NK-92 (cell line): ENCODE results near the gene APBA1.
"Not testable (repeated sequence)": the region's sequence is repeated elsewhere in the genome, so short reads cannot be mapped to it uniquely, and the experiment has no call there.

Source experiments
- DNase-seq: peaks from one replicate; lab custom pipeline; 2025; ENCODE audit not compliant: unreplicated experiment; lab: John Stamatoyannopoulos, UW

Gene APBA1

GRCh38 chr9:69420611-69421270 lies 251.4 kb downstream of the APBA1 start:
- DNase-seq, result no peak

- DNase-seq, result no peak
These were observed 259.4 kb downstream of the APBA1 start for GRCh38 chr9:69412741-69413150.

GRCh38 chr9:69411931-69412740 lies 260.0 kb downstream of the APBA1 start:
- no peak for DNase-seq

- DNase-seq, result no peak
These were observed 260.9 kb downstream of the APBA1 start for GRCh38 chr9:69411246-69411645.

DNA sequence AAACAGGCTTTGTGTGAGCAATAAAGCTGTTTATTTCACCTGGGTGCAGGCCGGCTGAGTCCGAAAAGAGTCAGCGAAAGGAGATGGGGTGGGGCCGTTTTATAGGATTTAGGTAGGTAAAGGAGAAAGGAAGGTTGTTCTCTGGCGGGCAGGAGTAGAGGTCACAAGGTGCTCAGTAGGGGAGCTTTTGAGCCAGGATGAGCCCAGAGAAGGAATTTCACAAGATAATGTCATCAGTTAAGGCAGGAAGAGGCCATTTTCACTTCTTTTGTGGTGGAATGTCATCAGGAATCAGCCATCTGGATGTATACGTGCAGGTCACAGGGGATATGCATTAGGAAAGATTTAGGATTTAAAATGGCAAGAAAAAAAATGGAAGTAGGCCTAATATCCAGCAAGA lies 262.2 kb downstream of the APBA1 start:
- DNase-seq, result not testable (repeated sequence)

DNA sequence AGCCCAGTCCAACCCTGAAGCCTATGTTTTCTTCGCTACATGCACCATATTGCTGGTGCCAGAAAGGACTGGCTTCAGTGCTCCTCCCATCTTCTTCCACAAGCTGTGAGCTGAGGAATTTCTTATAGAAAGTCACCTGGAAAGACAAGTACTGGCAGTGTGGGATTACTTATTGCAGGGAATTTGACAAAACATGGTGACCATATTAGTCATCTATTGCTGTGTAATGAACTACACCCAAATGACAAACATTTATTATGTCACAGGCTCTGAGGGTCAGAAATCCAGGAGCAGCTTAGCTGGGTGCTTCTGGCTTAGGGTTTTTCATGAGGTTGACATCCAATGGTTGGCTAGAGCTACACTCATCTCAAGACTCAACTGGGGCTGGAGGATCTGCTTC lies 271.7 kb downstream of the APBA1 start:
- DNase-seq, result no peak

GRCh38 chr9:69397384-69398214 lies 274.6 kb downstream of the APBA1 start:
- no peak for DNase-seq

GRCh38 chr9:69396759-69397158 lies 275.4 kb downstream of the APBA1 start:
- DNase-seq, result no peak

- no peak for DNase-seq
These were observed 276.5 kb downstream of the APBA1 start for GRCh38 chr9:69395718-69396117.

DNA sequence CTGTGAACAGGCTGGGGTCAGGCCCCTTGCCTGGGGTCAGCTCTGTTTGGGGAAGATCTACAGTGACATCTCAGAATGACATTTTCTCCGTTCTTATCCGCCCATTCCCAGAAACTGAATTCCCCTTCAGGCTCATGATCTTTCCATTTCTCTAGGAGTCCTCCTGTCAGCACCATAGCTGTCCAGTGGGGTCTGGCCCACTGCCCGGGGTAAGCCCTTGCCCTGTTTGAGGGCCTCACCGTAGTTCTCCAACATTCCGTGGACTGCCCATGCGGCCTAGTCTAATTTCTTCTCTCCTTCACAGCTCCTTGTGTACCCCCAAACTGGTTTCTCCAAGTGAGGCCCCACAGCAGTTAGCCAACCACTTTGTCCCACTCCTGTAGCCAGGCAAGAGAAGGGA lies 278.7 kb downstream of the APBA1 start:
- no peak for DNase-seq

- no peak for DNase-seq
These were observed 279.3 kb downstream of the APBA1 start for GRCh38 chr9:69392826-69393225.

- no peak for DNase-seq
These were observed 280.2 kb downstream of the APBA1 start for GRCh38 chr9:69391946-69392345.

GRCh38 chr9:69391487-69391886 lies 280.7 kb downstream of the APBA1 start:
- DNase-seq, result no peak

DNA sequence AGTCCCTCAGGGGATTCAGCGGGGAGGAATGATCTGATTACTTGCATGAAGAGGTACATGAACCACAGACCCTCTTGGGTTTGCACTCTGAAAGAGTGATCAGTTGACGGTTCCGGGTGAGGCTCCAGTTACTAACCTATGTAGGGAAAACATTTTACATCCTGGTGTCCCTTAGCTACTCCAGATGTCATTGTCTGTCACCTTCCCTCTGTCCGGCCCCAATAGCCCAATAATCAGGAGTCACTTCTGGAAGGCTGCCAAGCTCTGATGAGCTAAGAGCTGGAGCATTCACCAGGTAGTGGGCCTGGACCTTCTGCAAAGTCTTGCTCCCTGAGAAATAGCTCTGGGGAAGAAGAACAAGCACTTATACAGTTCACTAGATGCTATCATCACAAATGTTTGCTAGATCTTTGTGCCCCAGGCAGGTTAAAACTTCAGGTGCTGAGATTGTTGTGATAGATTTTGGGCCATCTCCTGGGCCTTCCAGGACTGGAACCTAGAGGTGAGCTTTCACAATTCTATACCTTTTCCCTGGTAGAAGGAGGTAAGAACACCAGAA lies 282.7 kb downstream of the APBA1 start:
- DNase-seq, result no peak

- DNase-seq, result no peak
These were observed 283.6 kb downstream of the APBA1 start for GRCh38 chr9:69388596-69388995.

GRCh38 chr9:69386651-69387050 lies 285.5 kb downstream of the APBA1 start:
- no peak for DNase-seq

GRCh38 chr9:69385581-69386033 lies 286.6 kb downstream of the APBA1 start:
- no peak for DNase-seq

GRCh38 chr9:69382135-69382534 lies 290.0 kb downstream of the APBA1 start:
- DNase-seq, result no peak

- DNase-seq, result no peak
These were observed 291.4 kb downstream of the APBA1 start for GRCh38 chr9:69380811-69381210.

GRCh38 chr9:69380301-69380700 lies 291.9 kb downstream of the APBA1 start:
- no peak for DNase-seq

DNA sequence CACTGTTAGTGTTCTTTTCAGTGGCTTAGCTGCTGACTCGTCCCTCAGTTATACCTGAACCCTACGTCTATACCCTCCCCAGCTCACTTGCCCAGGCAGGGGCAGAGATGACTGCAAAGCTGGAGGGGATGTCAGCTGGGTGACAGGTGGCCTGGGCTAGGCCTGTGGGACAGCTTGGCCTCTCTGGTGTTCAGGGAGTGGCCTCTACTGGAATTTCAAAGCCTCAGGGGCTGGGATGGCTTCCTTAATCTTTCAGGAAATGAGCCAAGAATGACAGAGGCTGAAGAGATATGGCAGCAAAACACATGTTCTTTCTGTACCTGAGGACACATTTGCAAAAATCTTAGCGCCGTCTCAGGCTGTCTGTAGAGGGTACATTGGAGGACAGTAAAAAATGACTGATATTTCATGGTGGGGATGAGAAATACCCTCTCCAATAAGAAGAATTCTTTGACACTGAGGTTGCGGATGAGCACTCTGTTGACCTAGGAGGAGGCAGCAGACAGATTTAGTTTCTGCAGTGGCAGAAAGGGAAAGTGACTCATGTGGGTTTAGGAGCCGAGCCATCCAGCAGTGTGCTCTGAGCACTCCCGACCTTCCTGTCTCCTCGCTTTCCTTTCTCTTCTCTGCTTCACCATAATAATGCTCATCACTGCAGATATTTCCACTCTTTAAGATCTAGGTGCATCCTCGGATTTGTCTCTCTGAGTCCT lies 292.7 kb downstream of the APBA1 start:
- no peak for DNase-seq
